Natural killer cell treated with Interleukin-12 subunit alpha and Interleukin-12 subunit beta and Interleukin-15 and Interleukin-18, amount 100 ng/mL, for 72 hours (primary cell): ENCODE measurements around the gene LAIR2. TPM values are rescaled to one million over a fixed set of nuclear protein-coding genes. Genes with fewer than 3 reads are reported as not detected.

ENCODE experiments used
- ATAC-seq, 2 donors: fragments of 150-1000 bp; cut with Tn5 transposase in 1 of 2; sonication (Bioruptor Pico), chemical (Tn5 transposase) in 1 of 2; 2 replicates each; pipeline ENCODE4 v1.10.0; 2021
- DNase-seq: peaks from one replicate; pipeline ENCODE4 v3.0.0; 2022; ENCODE audit warnings: low spot score
- H3K27ac Mint-ChIP-seq, 2 donors: 1 replicate in 1 of 2; 2 replicates in 1 of 2; pipeline ENCODE4 v1.8.0; 2022; ENCODE audit warnings: mixed read lengths in 2 of 2, mild to moderate bottlenecking in 1 of 2, moderate library complexity in 1 of 2
- H3K27me3 Mint-ChIP-seq, 2 donors: 1 replicate in 1 of 2; 2 replicates in 1 of 2; pipeline ENCODE4 v1.8.0; 2022; ENCODE audit warnings: mixed read lengths in 2 of 2
- H3K36me3 Mint-ChIP-seq: one replicate; pipeline ENCODE4 v1.8.0; 2022; ENCODE audit warnings: mixed read lengths
- H3K4me1 Mint-ChIP-seq, 2 donors: 1 replicate in 1 of 2; 2 replicates in 1 of 2; pipeline ENCODE4 v1.8.0; 2022; ENCODE audit warnings: low read depth in 2 of 2, mixed read lengths in 2 of 2, mild to moderate bottlenecking in 1 of 2
- H3K4me3 Mint-ChIP-seq: one replicate; pipeline ENCODE4 v1.8.0; 2022; ENCODE audit warnings: mixed read lengths
- H3K9me3 Mint-ChIP-seq: 2 replicates; pipeline ENCODE4 v1.8.0; 2022; ENCODE audit warnings: mixed read lengths
- total RNA-seq, 2 donors: library from RNA; stranded (reverse); gene quantifications; one replicate each; pipeline ENCODE4 v1.2.3, GENCODE V29; 2022

The LAIR2 gene
- total RNA-seq, 2 donors from 2014 or later, result 18.4 to 48.0 TPM

DNA sequence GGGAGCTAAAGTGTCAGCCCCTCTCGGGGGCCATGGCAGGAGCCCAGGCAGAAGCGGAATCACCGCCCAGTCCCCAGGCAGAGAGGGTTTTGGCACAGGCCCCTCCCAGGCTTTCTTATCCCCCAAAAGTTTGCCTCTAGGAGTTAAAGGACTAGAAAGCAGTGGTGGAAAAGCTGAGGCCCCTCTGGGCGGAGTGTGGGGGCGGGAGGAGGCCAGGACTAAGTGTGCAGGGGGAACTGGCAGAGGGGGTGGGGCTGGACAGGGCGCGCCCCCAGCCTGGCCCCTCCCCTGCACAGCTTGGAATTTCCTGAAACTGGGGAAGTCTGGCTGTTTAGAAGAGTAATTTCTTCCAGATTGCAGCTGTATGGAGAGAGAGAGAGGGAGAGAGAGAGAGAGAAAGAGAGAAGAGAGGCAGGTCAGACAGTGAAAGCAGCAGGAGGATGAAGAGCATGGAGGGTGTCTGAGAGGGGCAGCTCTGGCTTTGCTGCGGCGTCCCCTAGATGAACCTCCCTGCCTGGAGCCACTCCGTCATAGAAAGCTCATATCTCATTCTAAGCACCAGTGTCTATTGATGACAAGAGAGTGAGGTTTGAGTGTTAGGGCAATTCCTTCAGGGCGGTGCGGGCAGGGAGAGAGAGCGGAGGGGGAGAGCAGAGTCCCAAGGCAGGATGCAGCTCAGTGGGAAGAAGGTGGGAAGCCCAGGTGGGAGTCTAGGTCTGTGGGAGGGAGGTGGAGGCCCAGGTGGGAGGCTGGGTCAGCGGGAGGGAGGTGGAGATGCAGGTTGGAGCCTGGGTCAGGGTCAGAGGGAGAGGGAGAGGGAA lies 29.4 kb upstream of the LAIR2 start, which contains the start of gene CDC42EP5:
Gene CDC42EP5 (minus strand): TSS at position 226 of the 821 bp plus-strand sequence. CDS start 7,749 bp downstream, outside the sequence.
- Mint-ChIP-seq H3K27ac (no peak within 1 kb of the TSS), H3K27me3 (peaks cover 42 to 43% of the 10 kb centered on the region in 2 donors)

DNA sequence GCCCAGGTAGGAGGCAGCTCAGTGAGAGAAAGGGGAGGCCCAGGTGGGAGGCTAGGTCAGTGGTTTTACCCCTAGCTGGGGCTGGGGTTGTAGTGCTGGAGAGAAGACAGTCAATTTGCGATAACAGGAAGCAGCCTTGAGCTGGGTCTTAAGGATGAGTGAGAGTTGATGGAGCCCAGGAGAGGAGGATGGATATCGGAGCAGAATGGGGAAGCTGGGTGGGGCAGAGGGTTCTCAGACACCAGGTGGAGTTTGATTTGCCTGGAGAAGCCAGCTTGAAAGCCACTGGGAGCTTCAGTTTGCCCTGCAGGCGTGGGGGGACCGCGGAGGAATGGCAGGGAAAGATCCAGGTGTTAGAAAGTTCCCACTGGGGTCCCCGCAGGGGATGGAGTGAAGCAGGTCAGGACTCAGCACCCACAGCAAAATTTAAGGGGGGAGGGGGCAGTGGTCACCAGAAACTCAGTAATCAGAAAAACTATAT lies 28.7 kb upstream of the LAIR2 start:
- Mint-ChIP-seq H3K9me3 (no peaks in the 10 kb centered on the region), H3K36me3 (no peaks in the 10 kb centered on the region), H3K4me3 (no peak overlapping the region), H3K27ac (no peak overlapping the region), H3K27me3 (peaks cover 43 to 46% of the 10 kb centered on the region in 2 donors), H3K4me1 (peaks cover 14 to 22% of the 10 kb centered on the region in 2 donors)
- ATAC-seq (no peak), DNase-seq (peak; percentile 49)

More for the DNA sequence above, 29.4 kb upstream of the LAIR2 start, which contains the start of gene CDC42EP5:
- DNase-seq (peak; percentile 39), ATAC-seq (peak; percentile 37 to 73)
- Mint-ChIP-seq H3K36me3 (no peaks in the 10 kb centered on the region), H3K4me3 (no peak within 1 kb of the TSS), H3K4me1 (peaks cover 10 to 19% of the 10 kb centered on the region in 2 donors), H3K9me3 (no peaks in the 10 kb centered on the region)

DNA sequence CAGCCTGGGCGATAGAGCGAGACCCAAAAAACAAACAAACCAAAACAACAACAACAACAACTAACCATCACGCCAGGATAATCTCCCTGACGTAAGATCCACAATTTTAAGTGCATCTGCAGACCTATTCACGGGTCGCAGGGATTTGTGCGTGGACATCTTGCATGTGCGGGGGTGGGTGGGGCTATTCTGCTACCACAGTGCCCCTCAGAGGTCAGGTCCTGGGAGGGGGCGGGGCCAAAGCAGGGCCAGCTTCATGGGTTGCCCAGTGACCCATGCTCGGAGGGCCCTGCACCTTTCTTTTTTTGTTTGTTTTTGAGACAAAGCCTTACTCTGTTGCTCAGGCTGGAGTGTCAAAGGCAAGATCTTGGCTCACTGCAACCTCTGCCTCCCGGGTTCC lies 26.9 kb upstream of the LAIR2 start:
- H3K4me3 Mint-ChIP-seq, result no peak overlapping the region
- no peaks in the 10 kb centered on the region for H3K36me3 Mint-ChIP-seq
- no peaks in the 10 kb centered on the region for H3K9me3 Mint-ChIP-seq
- DNase-seq, result no peak
- no peak for ATAC-seq
- no peak overlapping the region for H3K27ac Mint-ChIP-seq
- peaks cover 27 to 38% of the 10 kb centered on the region in 2 donors for H3K27me3 Mint-ChIP-seq
- peaks cover 22 to 29% of the 10 kb centered on the region in 2 donors for H3K4me1 Mint-ChIP-seq

DNA sequence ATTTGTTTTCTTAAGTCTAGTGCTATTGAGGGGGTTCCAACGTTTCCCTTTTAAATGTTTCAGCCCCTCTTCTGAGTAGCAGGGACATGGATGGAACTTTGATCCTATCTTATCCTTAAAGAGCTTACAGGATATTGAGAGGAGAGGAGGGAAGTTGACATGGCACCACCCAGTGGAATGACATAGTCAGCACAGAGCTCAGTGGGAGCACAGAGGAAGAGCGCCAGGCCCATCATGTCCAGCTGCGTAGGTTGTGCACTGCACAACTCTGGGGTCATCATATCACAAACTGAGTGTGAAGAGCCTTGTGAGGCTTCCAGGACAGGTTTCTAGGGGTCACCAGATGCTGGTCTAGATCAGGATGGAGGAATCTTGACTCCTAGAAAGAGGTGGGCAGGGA lies 25.0 kb upstream of the LAIR2 start:
- ATAC-seq, result no peak
- DNase-seq, result no peak
- no peaks in the 10 kb centered on the region for H3K36me3 Mint-ChIP-seq
- peaks cover 24 to 42% of the 10 kb centered on the region in 2 donors for H3K27me3 Mint-ChIP-seq
- H3K4me1 Mint-ChIP-seq, result peaks cover 35 to 38% of the 10 kb centered on the region in 2 donors
- H3K4me3 Mint-ChIP-seq, result no peak overlapping the region
- H3K27ac Mint-ChIP-seq, result peak overlapping the region in 1 of 2 donors; percentile 59
- no peaks in the 10 kb centered on the region for H3K9me3 Mint-ChIP-seq

DNA sequence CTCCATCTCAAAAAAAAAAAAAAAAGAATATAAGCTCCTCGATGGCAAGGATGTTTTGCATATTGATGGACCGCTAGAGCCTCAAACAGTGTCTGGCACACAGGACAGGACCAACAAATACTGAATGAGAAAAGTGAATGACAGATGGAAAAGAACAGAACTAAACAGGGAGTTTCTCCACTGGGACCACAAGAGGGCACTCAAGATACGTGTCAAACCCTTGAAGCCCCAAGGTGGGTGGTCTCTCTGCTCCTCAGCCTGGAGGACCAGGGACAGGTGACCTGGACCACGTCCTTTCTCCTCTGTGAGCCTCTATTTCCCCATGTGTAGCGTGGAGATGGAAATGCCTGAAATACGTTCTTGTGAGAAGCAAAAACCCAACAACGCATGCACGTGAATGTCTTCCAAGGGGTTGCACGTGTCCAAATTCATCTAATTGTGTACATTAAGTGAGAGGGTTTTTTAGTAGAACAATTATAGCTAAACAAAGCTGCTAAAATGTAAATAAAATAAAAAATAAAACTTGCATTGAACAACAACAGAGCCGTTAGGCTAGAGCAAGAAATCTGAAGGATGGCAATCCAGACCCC lies 23.9 kb upstream of the LAIR2 start:
- Mint-ChIP-seq H3K9me3 (no peaks in the 10 kb centered on the region), H3K27me3 (peaks cover 16 to 38% of the 10 kb centered on the region in 2 donors), H3K4me1 (peaks cover 39 to 42% of the 10 kb centered on the region in 2 donors), H3K4me3 (no peak overlapping the region), H3K36me3 (no peaks in the 10 kb centered on the region), H3K27ac (peak overlapping the region in 1 of 2 donors; percentile 54)
- DNase-seq, result no peak
- peak; percentile 52 to 64 for ATAC-seq

GRCh38 chr19:54480051-54480450 lies 22.6 kb upstream of the LAIR2 start:
- H3K4me1 Mint-ChIP-seq, result peaks cover 47 to 51% of the 10 kb centered on the region in 2 donors
- H3K4me3 Mint-ChIP-seq, result peak overlapping the region; percentile 37
- no peak for ATAC-seq
- no peaks in the 10 kb centered on the region for H3K36me3 Mint-ChIP-seq
- H3K27ac Mint-ChIP-seq, result peak overlapping the region; percentile 25 to 54
- peaks cover 23 to 38% of the 10 kb centered on the region in 2 donors for H3K27me3 Mint-ChIP-seq
- no peaks in the 10 kb centered on the region for H3K9me3 Mint-ChIP-seq
- DNase-seq, result no peak

- Mint-ChIP-seq H3K4me3 (peak overlapping the region; percentile 51), H3K36me3 (no peaks in the 10 kb centered on the region), H3K27me3 (peaks cover 22 to 45% of the 10 kb centered on the region in 2 donors), H3K4me1 (peaks cover 54 to 58% of the 10 kb centered on the region in 2 donors), H3K27ac (peak overlapping the region in 1 of 2 donors; percentile 10), H3K9me3 (no peaks in the 10 kb centered on the region)
- DNase-seq, result no peak
- peak; percentile 57 to 77 for ATAC-seq
Measured at GRCh38 chr19:54481326-54481930, 21.2 kb upstream of the LAIR2 start.

- H3K36me3 Mint-ChIP-seq, result no peaks in the 10 kb centered on the region
- H3K4me3 Mint-ChIP-seq, result peak overlapping the region; percentile 69
- H3K27ac Mint-ChIP-seq, result peak overlapping the region; percentile 43 to 73
- H3K4me1 Mint-ChIP-seq, result peaks cover 50 to 58% of the 10 kb centered on the region in 2 donors
- ATAC-seq, result peak; percentile 58 to 63
- DNase-seq, result no peak
- peaks cover 17 to 36% of the 10 kb centered on the region in 2 donors for H3K27me3 Mint-ChIP-seq
- H3K9me3 Mint-ChIP-seq, result no peaks in the 10 kb centered on the region
Measured at GRCh38 chr19:54482889-54483288, 19.7 kb upstream of the LAIR2 start.

GRCh38 chr19:54484451-54484850 lies 18.2 kb upstream of the LAIR2 start:
- no peak for ATAC-seq
- H3K36me3 Mint-ChIP-seq, result no peaks in the 10 kb centered on the region
- peaks cover 42 to 51% of the 10 kb centered on the region in 2 donors for H3K4me1 Mint-ChIP-seq
- H3K27me3 Mint-ChIP-seq, result peaks cover 9 to 32% of the 10 kb centered on the region in 2 donors
- DNase-seq, result no peak
- no peak overlapping the region for H3K27ac Mint-ChIP-seq
- H3K4me3 Mint-ChIP-seq, result peak overlapping the region; percentile 16
- H3K9me3 Mint-ChIP-seq, result no peaks in the 10 kb centered on the region

- Mint-ChIP-seq H3K4me3 (peak overlapping the region; percentile 52), H3K27ac (peak overlapping the region; percentile 27 to 58), H3K27me3 (peaks cover 18 to 32% of the 10 kb centered on the region in 2 donors), H3K4me1 (peaks cover 32 to 44% of the 10 kb centered on the region in 2 donors), H3K36me3 (no peaks in the 10 kb centered on the region), H3K9me3 (no peaks in the 10 kb centered on the region)
- DNase-seq (no peak), ATAC-seq (no peak)
Measured at GRCh38 chr19:54485851-54486250, 16.8 kb upstream of the LAIR2 start.

- peaks cover 16 to 34% of the 10 kb centered on the region in 2 donors for H3K27me3 Mint-ChIP-seq
- H3K27ac Mint-ChIP-seq, result no peak overlapping the region
- peaks cover 12 to 21% of the 10 kb centered on the region in 2 donors for H3K4me1 Mint-ChIP-seq
- no peaks in the 10 kb centered on the region for H3K36me3 Mint-ChIP-seq
- no peaks in the 10 kb centered on the region for H3K9me3 Mint-ChIP-seq
- DNase-seq, result no peak
- no peak for ATAC-seq
- no peak overlapping the region for H3K4me3 Mint-ChIP-seq
Measured at GRCh38 chr19:54489341-54489740, 13.3 kb upstream of the LAIR2 start.

DNA sequence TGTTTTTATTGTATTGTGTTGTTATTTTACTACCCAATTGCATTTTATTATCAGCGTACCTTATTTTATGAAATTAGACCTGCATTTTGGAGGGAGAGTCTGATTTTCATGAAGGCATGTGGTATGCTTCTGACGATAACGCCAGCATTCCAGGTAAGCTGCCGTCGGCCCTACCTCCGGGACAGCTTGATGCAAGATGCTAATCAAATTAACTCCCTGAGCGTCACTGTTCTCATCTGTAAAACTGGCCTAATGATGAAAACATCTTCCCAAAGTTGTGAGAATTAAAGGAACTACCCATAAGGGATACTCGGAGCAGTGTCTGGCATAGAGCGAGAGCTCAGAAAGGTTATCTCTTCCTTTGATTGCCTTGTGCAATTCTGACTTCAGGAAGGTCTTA lies 12.9 kb upstream of the LAIR2 start:
- H3K36me3 Mint-ChIP-seq, result no peaks in the 10 kb centered on the region
- H3K4me1 Mint-ChIP-seq, result peaks cover 11 to 19% of the 10 kb centered on the region in 2 donors
- DNase-seq, result no peak
- peaks cover 17 to 32% of the 10 kb centered on the region in 2 donors for H3K27me3 Mint-ChIP-seq
- H3K9me3 Mint-ChIP-seq, result no peaks in the 10 kb centered on the region
- H3K27ac Mint-ChIP-seq, result no peak overlapping the region
- no peak overlapping the region for H3K4me3 Mint-ChIP-seq
- no peak for ATAC-seq

DNA sequence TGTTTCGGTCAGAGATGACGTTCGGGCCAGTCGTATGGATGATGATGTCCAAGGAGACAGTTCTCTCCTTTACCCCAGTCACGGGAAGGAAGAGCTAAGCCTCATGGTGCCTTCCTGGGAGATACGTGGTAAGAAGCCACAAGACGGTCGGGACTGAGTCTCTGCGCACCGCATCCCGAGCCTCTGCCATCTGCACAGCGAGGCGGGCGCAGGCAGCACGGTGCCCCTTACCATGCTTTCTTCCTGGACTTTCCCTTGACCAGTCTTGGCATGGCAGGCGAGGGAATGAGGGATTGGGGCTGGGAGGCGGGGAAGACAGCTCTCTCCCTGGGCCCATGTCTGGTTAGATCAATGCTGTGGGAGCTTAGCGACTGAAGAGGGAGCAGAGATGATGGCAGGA lies 10.1 kb upstream of the LAIR2 start:
- peak overlapping the region in 1 of 2 donors; percentile 18 for H3K27ac Mint-ChIP-seq

More for the DNA sequence above, 10.1 kb upstream of the LAIR2 start:
- Mint-ChIP-seq H3K4me3 (no peak overlapping the region), H3K36me3 (no peaks in the 10 kb centered on the region), H3K4me1 (peaks cover 13 to 28% of the 10 kb centered on the region in 2 donors), H3K27me3 (peaks cover 31% of the 10 kb centered on the region in 2 donors), H3K9me3 (no peaks in the 10 kb centered on the region)
- DNase-seq (no peak), ATAC-seq (no peak)
